ENCODE data around the gene MIEF2. TPM values are rescaled to one million over a fixed set of nuclear protein-coding genes. Genes with fewer than 3 reads are reported as not detected.

The MIEF2 gene
- total and polyA plus RNA-seq, 2 donors (not counting 1 experiment from before 2014, with no cell fraction given) = 13.3 to 18.7 TPM

DNA sequence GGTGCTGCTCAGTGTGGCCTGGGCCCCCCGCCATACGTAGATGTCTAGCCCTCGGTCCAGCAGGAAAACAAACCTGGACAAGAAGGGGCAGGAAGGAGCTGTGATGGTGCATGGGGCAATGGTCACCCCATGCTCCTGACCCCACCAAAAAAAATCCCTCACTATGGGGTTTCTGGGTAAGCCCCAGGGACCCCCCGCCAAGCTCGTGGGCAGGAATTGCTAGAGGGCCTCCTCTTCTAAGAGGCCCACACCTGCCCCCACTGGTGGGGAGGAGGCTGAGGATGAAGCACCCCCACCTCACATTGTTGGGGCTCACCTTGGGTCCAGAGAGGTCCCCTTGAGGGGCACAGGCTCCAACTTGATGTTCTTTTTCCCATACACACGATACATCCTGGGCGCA lies 11.7 kb upstream of the MIEF2 start:
- H3K4me3 Mint-ChIP-seq = no peak overlapping the region
- Histone ChIP-seq H3K4me1 (ENCODE audit: control insufficient read depth in 2 of 2, insufficient read depth in 2 of 2, low read length in 2 of 2) (no peaks in the 10 kb centered on the region), H3K27ac (ENCODE audit: low read length in 2 of 2) (no peak overlapping the region), H3K9ac (ENCODE audit: low read length) (no peak overlapping the region), H3K79me2 (ENCODE audit: control insufficient read depth, insufficient read depth, low read length) (no peaks in the 10 kb centered on the region), H3K36me3 (replicated peaks in 1 of 2; ENCODE audit: control extremely low read depth in 1 of 2, control insufficient read depth in 1 of 2, extremely low read depth in 1 of 2, insufficient read depth in 2 of 2, low read length in 1 of 2) (peaks cover 5 to 78% of the 10 kb centered on the region in 2 experiments), H3K27me3 (replicated peaks in 1 of 4; ENCODE audit: control extremely low read depth in 1 of 4, control insufficient read depth in 3 of 4, insufficient read depth in 4 of 4, low read length in 3 of 4) (no peaks in the 10 kb centered on the region), H3K9me3 (ENCODE audit: control extremely low read depth in 1 of 3, control insufficient read depth in 2 of 3, insufficient read depth in 1 of 3, low read length in 2 of 3) (no peaks in the 10 kb centered on the region), H2AFZ (ENCODE audit: insufficient read depth, low read depth, low read length, poor library complexity, severe bottlenecking) (no peak overlapping the region), H3K4me2 (replicated peaks; ENCODE audit: low read depth, low read length, poor library complexity, severe bottlenecking) (no peak overlapping the region), H3K4me3 (ENCODE audit: control extremely low read depth in 1 of 5, extremely low read depth in 1 of 5, insufficient read depth in 1 of 5, low read depth in 2 of 5, low read length in 4 of 5) (no peak overlapping the region), H4K20me1 (ENCODE audit: control insufficient read depth, insufficient read depth, low read length, poor library complexity, severe bottlenecking) (no peaks in the 10 kb centered on the region)
- POLR2A ChIA-PET = interaction anchor here (1.0 kb wide), 1 partner anchor 10 kb away, joined by 3 read pairs; the partner anchor contains the start of gene FLII
- H3K27me3 Mint-ChIP-seq = no peaks in the 10 kb centered on the region
- ATAC-seq (ENCODE audit: low read depth) (no peak), DNase-seq (no peak)
- TF ChIP-seq EZH2 (IDR thresholded peaks at IDR 0.05; ENCODE audit: borderline replicate concordance, insufficient read depth, low read depth, low read length, poor library complexity, severe bottlenecking) = no peak
- TF ChIP-seq, protein P1, sequence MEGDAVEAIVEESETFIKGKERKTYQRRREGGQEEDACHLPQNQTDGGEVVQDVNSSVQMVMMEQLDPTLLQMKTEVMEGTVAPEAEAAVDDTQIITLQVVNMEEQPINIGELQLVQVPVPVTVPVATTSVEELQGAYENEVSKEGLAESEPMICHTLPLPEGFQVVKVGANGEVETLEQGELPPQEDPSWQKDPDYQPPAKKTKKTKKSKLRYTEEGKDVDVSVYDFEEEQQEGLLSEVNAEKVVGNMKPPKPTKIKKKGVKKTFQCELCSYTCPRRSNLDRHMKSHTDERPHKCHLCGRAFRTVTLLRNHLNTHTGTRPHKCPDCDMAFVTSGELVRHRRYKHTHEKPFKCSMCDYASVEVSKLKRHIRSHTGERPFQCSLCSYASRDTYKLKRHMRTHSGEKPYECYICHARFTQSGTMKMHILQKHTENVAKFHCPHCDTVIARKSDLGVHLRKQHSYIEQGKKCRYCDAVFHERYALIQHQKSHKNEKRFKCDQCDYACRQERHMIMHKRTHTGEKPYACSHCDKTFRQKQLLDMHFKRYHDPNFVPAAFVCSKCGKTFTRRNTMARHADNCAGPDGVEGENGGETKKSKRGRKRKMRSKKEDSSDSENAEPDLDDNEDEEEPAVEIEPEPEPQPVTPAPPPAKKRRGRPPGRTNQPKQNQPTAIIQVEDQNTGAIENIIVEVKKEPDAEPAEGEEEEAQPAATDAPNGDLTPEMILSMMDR (IDR thresholded peaks at IDR 0.05) = no peak
- intact Hi-C loops (cut with micrococcal nuclease) = no loop called here
- no peak overlapping the region for H3K27ac Mint-ChIP-seq
- no peaks in the 10 kb centered on the region for H3K9me3 Mint-ChIP-seq (ENCODE audit: insufficient read depth)
- WGBS (ENCODE audit: insufficient coverage) = 96% methylated on average over 2 of the region's 7 CpGs
- CTCF ChIA-PET = interaction anchor here (0.6 to 1.8 kb wide), 6 partner anchors 11 to 114 kb away, joined by 3 to 6 read pairs (median 3); partner anchors contain the start of gene MIEF2
- H3K4me1 Mint-ChIP-seq = peaks cover 6% of the 10 kb centered on the region

DNA sequence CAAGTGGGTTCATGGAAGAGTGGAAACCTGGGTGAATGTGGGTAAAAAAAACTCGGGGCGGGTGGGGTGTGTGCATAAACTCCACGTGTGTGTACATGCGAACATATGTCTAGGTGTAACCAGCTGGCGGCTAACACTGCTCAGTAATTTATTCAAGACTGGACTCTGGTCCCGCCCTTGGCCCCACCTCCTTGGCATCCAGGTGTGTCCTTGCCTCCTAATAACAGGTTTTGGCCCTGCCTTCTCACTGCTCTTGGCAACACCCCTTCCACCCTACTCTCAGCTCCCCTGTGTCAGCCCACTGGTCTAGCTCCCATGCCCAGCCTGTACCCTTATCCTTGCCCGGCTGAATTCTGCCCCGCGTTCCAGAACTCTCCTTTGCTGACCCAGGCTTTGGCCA lies 10.2 kb upstream of the MIEF2 start:
- 89% methylated on average over 8 of the region's 9 CpGs for WGBS (ENCODE audit: insufficient coverage)
- Histone ChIP-seq H4K20me1 (ENCODE audit: control insufficient read depth, insufficient read depth, low read length, poor library complexity, severe bottlenecking) (peaks cover 14% of the 10 kb centered on the region), H3K9me3 (ENCODE audit: control extremely low read depth in 1 of 3, control insufficient read depth in 2 of 3, insufficient read depth in 1 of 3, low read length in 2 of 3) (no peaks in the 10 kb centered on the region), H3K4me1 (ENCODE audit: control insufficient read depth in 2 of 2, insufficient read depth in 2 of 2, low read length in 2 of 2) (no peaks in the 10 kb centered on the region), H3K27me3 (replicated peaks in 1 of 4; ENCODE audit: control extremely low read depth in 1 of 4, control insufficient read depth in 3 of 4, insufficient read depth in 4 of 4, low read length in 3 of 4) (no peaks in the 10 kb centered on the region), H3K36me3 (replicated peaks in 1 of 2; ENCODE audit: control extremely low read depth in 1 of 2, control insufficient read depth in 1 of 2, extremely low read depth in 1 of 2, insufficient read depth in 2 of 2, low read length in 1 of 2) (peaks cover 2 to 88% of the 10 kb centered on the region in 2 experiments), H3K9ac (ENCODE audit: low read length) (no peak overlapping the region), H3K4me3 (ENCODE audit: control extremely low read depth in 1 of 5, extremely low read depth in 1 of 5, insufficient read depth in 1 of 5, low read depth in 2 of 5, low read length in 4 of 5) (no peak overlapping the region), H2AFZ (ENCODE audit: insufficient read depth, low read depth, low read length, poor library complexity, severe bottlenecking) (no peak overlapping the region), H3K79me2 (ENCODE audit: control insufficient read depth, insufficient read depth, low read length) (peaks cover 2% of the 10 kb centered on the region), H3K4me2 (replicated peaks; ENCODE audit: low read depth, low read length, poor library complexity, severe bottlenecking) (no peak overlapping the region), H3K27ac (ENCODE audit: low read length in 2 of 2) (no peak overlapping the region)
- H3K4me1 Mint-ChIP-seq = peaks cover 6% of the 10 kb centered on the region
- ChIA-PET CTCF (no interaction called here), POLR2A (no interaction called here)
- H3K27me3 Mint-ChIP-seq = no peaks in the 10 kb centered on the region
- H3K9me3 Mint-ChIP-seq (ENCODE audit: insufficient read depth) = no peaks in the 10 kb centered on the region
- H3K4me3 Mint-ChIP-seq = no peak overlapping the region
- intact Hi-C loops (cut with micrococcal nuclease) = no loop called here
- TF ChIP-seq, protein P1 (IDR thresholded peaks at IDR 0.05) = no peak
- no peak for TF ChIP-seq EZH2 (IDR thresholded peaks at IDR 0.05; ENCODE audit: borderline replicate concordance, insufficient read depth, low read depth, low read length, poor library complexity, severe bottlenecking)
- no peak for ATAC-seq (ENCODE audit: low read depth)
- no peak overlapping the region for H3K27ac Mint-ChIP-seq
- DNase-seq = no peak

Measured in B cell (primary cell).